Progenitor cell of endocrine pancreas (in vitro differentiated cells): ENCODE results near the gene BBLN. TPM values are rescaled to one million over a fixed set of nuclear protein-coding genes. Genes with fewer than 3 reads are reported as not detected.

Experiments used
- DNase-seq: peaks from one replicate; pipeline ENCODE4 v3.0.0; 2021; ENCODE audit warnings: low spot score; ENCODE audit not compliant: unreplicated experiment
- H3K27ac Mint-ChIP-seq: 2 replicates; pipeline ENCODE4 v1.8.0; 2021; ENCODE audit warnings: mild to moderate bottlenecking, moderate library complexity, mixed read lengths
- H3K27me3 Mint-ChIP-seq: 2 replicates; pipeline ENCODE4 v1.8.0; 2021; ENCODE audit warnings: mixed read lengths
- H3K36me3 Mint-ChIP-seq: 2 replicates; pipeline ENCODE4 v1.8.0; 2022; ENCODE audit warnings: mixed read lengths; ENCODE audit not compliant: insufficient read depth
- H3K4me1 Mint-ChIP-seq: 2 replicates; pipeline ENCODE4 v1.8.0; 2021; ENCODE audit warnings: low read depth, mixed read lengths
- H3K4me3 Mint-ChIP-seq: 2 replicates; pipeline ENCODE4 v1.8.0; 2021; ENCODE audit warnings: low read depth, mild to moderate bottlenecking, moderate library complexity, mixed read lengths
- H3K9me3 Mint-ChIP-seq: 2 replicates; pipeline ENCODE4 v1.8.0; 2021; ENCODE audit warnings: low read depth, mixed read lengths
- CTCF ChIP-seq: fragments of 200-600 bp; sonication (generic); IDR thresholded peaks from one replicate; pipeline ENCODE4 v1.5.0; 2021; ENCODE audit warnings: antibody characterized with exemption, mild to moderate bottlenecking; ENCODE audit not compliant: unreplicated experiment
- total RNA-seq: library from RNA; stranded (reverse); gene quantifications from 2 replicates; pipeline ENCODE4 v1.2.1, GENCODE V29; 2021

The BBLN gene
- total RNA-seq, 1 donor from 2014 or later: 57.3 TPM

- Mint-ChIP-seq H3K4me1 (peaks cover 6% of the 10 kb centered on the region), H3K9me3 (no peaks in the 10 kb centered on the region), H3K27me3 (no peaks in the 10 kb centered on the region), H3K27ac (peak overlapping the region; percentile 92), H3K4me3 (peak overlapping the region; percentile 96), H3K36me3 (peaks cover 13% of the 10 kb centered on the region)
- no peak for TF ChIP-seq CTCF
- no peak for DNase-seq
These were observed 30.7 kb downstream of the BBLN start for GRCh38 chr9:128190516-128191405.

GRCh38 chr9:128191406-128192046 lies 31.5 kb downstream of the BBLN start, which contains the start of gene CIZ1:
TSS of gene CIZ1 (minus strand) at chr9:128191572. CDS start at chr9:128190857, 715 bp downstream.
- H3K27me3 Mint-ChIP-seq: no peaks in the 10 kb centered on the region
- DNase-seq: peak; percentile 75
- peaks cover 6% of the 10 kb centered on the region for H3K4me1 Mint-ChIP-seq
- H3K36me3 Mint-ChIP-seq: peaks cover 11% of the 10 kb centered on the region
- H3K27ac Mint-ChIP-seq: peak within 1 kb of the TSS; percentile 98
- H3K9me3 Mint-ChIP-seq: no peaks in the 10 kb centered on the region
- H3K4me3 Mint-ChIP-seq: peak within 1 kb of the TSS; percentile 96
- peak; percentile 90 for TF ChIP-seq CTCF

- H3K9me3 Mint-ChIP-seq: no peaks in the 10 kb centered on the region
- no peaks in the 10 kb centered on the region for H3K27me3 Mint-ChIP-seq
- H3K36me3 Mint-ChIP-seq: peaks cover 8% of the 10 kb centered on the region
- no peak for DNase-seq
- H3K4me1 Mint-ChIP-seq: peaks cover 6% of the 10 kb centered on the region
- no peak for TF ChIP-seq CTCF
- peak overlapping the region; percentile 67 for H3K27ac Mint-ChIP-seq
- peak overlapping the region; percentile 45 for H3K4me3 Mint-ChIP-seq
These were observed 32.7 kb downstream of the BBLN start for GRCh38 chr9:128192601-128193371.

- no peaks in the 10 kb centered on the region for H3K9me3 Mint-ChIP-seq
- no peaks in the 10 kb centered on the region for H3K27me3 Mint-ChIP-seq
- H3K4me1 Mint-ChIP-seq: peaks cover 6% of the 10 kb centered on the region
- DNase-seq: no peak
- H3K27ac Mint-ChIP-seq: no peak overlapping the region
- no peak overlapping the region for H3K4me3 Mint-ChIP-seq
- peaks cover 4% of the 10 kb centered on the region for H3K36me3 Mint-ChIP-seq
- no peak for TF ChIP-seq CTCF
These were observed 33.5 kb downstream of the BBLN start for GRCh38 chr9:128193469-128194096.
